Osteoblast (primary cell): Measurements from ENCODE around the gene TIMM17A. TPM values are rescaled to one million over a fixed set of nuclear protein-coding genes. Genes with fewer than 3 reads are reported as not detected.

Experiments
- DNase-seq: peaks from one replicate; pipeline ENCODE4 v3.0.0; 2011; ENCODE audit warnings: low spot score, mixed read lengths; ENCODE audit not compliant: insufficient read length; ENCODE audit errors: missing footprints
- H2AFZ ChIP-seq: 2 replicates; pipeline ENCODE4 v1.6.0; 2011; ENCODE audit warnings: mild to moderate bottlenecking, low read length
- H3K27ac ChIP-seq: 2 replicates; pipeline ENCODE4 v1.5.1; 2011; ENCODE audit warnings: mild to moderate bottlenecking, low read depth, low read length, moderate library complexity
- H3K27me3 ChIP-seq: 2 replicates; pipeline ENCODE4 v1.6.0; 2012; ENCODE audit warnings: mild to moderate bottlenecking, control low read depth, inconsistent platforms, low read length, moderate library complexity; ENCODE audit not compliant: insufficient read depth
- H3K36me3 ChIP-seq: 2 replicates; pipeline ENCODE4 v1.5.1; 2011; ENCODE audit warnings: mild to moderate bottlenecking, low read length, control low read depth, moderate library complexity; ENCODE audit not compliant: insufficient read depth
- H3K4me1 ChIP-seq: 2 replicates; pipeline ENCODE4 v1.5.1; 2011; ENCODE audit warnings: mild to moderate bottlenecking, low read length, control low read depth, moderate library complexity; ENCODE audit not compliant: insufficient read depth
- H3K4me2 ChIP-seq: 2 replicates; pipeline ENCODE4 v1.6.0; 2011; ENCODE audit warnings: mild to moderate bottlenecking, low read length; ENCODE audit not compliant: insufficient read depth
- H3K4me3 ChIP-seq: fragments of 200-600 bp; sonication (generic); 3 replicates; pipeline ENCODE4 v1.5.1; 2012; ENCODE audit warnings: mild to moderate bottlenecking, low read length, inconsistent platforms; ENCODE audit not compliant: insufficient read depth
- H3K79me2 ChIP-seq: 2 replicates; pipeline ENCODE4 v1.6.0; 2012; ENCODE audit warnings: mild to moderate bottlenecking, low read length, control low read depth, inconsistent platforms; ENCODE audit not compliant: insufficient read depth
- H3K9me3 ChIP-seq: 2 replicates; pipeline ENCODE4 v1.5.1; 2011; ENCODE audit warnings: low read depth, low read length, control low read depth
- H4K20me1 ChIP-seq: 2 replicates; pipeline ENCODE4 v1.6.0; 2012; ENCODE audit warnings: mild to moderate bottlenecking, low read length, control low read depth; ENCODE audit not compliant: insufficient read depth
- total RNA-seq: library from RNA; depleted of rRNA; stranded (reverse); fragments of >200 nt; gene quantifications from 2 replicates; pipeline ENCODE4 v1.2.3, GENCODE V29; 2012
- TF ChIP-seq, protein P1 (sequence below): IDR thresholded peaks from 2 replicates; pipeline ENCODE4 v1.5.1; 2011; ENCODE audit warnings: mild to moderate bottlenecking, low read depth, low read length, moderate library complexity; ENCODE audit errors: extremely low read depth

Gene TIMM17A
- total RNA-seq = 35.7 and 38.7 TPM in 2 replicates

DNA sequence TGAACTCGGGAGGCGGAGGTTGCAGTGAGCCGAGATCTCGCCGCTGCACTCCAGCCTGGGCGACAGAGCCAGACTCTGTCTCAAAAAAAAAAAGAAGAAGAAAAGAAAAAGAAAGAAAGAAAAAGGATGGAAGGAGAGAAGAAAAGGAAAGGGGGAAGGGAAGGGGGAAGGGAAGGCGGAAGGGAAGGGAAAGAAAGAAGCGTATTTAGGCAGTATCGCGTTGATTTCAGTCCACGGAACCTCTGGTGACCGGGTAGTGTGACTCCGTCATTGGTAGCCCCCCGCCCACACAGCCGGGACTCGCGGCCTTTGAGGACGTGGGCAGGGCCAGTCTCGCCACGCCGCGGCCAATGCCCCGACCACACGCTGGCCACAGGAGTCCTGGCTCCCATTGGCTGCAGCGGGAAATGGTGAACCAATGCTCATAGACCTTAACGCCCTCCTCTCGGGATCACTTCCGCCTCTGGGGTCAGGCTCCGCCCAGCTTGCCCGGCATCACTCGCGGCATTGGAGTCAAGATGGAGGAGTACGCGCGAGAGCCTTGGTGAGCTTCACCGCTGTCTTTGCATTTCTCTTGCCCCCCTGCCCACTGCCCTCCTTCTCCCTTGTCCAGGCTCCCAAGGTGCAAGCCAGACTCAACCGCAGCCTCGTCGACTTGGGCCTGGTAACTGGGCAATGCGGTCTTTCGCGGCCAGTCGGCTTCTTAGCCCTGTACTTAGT lies at the start of gene TIMM17A:
TIMM17A (plus strand) TSS at position 495 of the 720 bp plus-strand sequence; CDS start at position 519, 24 bp downstream.
- H3K4me2 ChIP-seq = peak within 1 kb of the TSS; percentile 92
- H3K9me3 ChIP-seq = no peaks in the 10 kb centered on the region
- peaks cover 36% of the 10 kb centered on the region for H3K79me2 ChIP-seq
- TF ChIP-seq, protein P1, sequence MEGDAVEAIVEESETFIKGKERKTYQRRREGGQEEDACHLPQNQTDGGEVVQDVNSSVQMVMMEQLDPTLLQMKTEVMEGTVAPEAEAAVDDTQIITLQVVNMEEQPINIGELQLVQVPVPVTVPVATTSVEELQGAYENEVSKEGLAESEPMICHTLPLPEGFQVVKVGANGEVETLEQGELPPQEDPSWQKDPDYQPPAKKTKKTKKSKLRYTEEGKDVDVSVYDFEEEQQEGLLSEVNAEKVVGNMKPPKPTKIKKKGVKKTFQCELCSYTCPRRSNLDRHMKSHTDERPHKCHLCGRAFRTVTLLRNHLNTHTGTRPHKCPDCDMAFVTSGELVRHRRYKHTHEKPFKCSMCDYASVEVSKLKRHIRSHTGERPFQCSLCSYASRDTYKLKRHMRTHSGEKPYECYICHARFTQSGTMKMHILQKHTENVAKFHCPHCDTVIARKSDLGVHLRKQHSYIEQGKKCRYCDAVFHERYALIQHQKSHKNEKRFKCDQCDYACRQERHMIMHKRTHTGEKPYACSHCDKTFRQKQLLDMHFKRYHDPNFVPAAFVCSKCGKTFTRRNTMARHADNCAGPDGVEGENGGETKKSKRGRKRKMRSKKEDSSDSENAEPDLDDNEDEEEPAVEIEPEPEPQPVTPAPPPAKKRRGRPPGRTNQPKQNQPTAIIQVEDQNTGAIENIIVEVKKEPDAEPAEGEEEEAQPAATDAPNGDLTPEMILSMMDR = no peak
- H3K27me3 ChIP-seq = no peaks in the 10 kb centered on the region
- peak within 1 kb of the TSS; percentile 97 for H2AFZ ChIP-seq
- H3K36me3 ChIP-seq = peaks cover 23% of the 10 kb centered on the region
- peaks cover 4% of the 10 kb centered on the region for H4K20me1 ChIP-seq
- peaks cover 11% of the 10 kb centered on the region for H3K4me1 ChIP-seq
- peak within 1 kb of the TSS; percentile 82 for H3K27ac ChIP-seq
- peak; percentile 97 for DNase-seq
- H3K4me3 ChIP-seq = peak within 1 kb of the TSS; percentile 95

DNA sequence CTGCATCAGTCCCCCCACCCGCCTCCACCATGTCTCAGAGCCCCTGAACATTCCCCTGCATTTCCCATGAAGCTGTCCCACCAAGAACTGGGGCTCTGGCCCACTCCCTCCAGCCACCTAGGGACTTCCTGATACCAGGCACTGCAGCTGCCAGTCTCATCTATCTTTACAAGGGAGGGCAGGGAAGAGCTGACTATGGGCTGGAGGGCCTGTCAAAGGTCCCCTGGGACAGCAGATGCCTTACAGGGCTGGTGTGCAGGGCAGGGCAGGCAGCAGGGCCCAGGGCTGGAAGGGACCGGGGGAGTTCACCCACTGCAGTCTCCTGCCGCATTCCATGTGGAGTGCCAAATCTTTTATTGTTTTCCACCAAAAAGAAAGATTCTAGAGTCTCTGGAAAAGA lies 49.0 kb upstream of the TIMM17A start:
- Histone ChIP-seq H3K27ac (no peak overlapping the region), H3K36me3 (no peaks in the 10 kb centered on the region), H3K9me3 (no peaks in the 10 kb centered on the region), H3K79me2 (no peaks in the 10 kb centered on the region), H4K20me1 (no peaks in the 10 kb centered on the region), H3K4me1 (peaks cover 44% of the 10 kb centered on the region), H2AFZ (no peak overlapping the region), H3K4me2 (no peak overlapping the region), H3K4me3 (no peak overlapping the region), H3K27me3 (no peaks in the 10 kb centered on the region)
- TF ChIP-seq, protein P1 = no peak
- DNase-seq = no peak

DNA sequence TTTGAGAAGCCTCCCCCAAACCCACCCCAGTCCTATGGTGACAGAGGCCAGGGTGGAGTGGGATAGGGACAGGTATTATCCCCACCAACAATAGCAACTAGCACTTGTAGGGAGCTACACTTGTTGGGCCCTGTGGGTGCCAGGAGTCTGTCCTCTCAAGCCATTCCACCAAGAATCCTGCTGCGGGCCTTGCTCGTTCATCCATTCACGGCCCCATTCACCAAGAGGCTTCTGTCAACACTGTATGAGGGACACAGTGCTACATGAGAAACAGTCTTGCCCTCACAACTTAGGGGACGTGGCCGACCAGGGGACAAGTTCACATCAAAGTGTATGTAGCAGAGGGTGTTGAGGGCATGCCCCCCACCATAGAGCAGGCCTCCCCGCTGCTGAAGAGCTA lies 47.7 kb upstream of the TIMM17A start:
- H3K4me1 ChIP-seq = peaks cover 36% of the 10 kb centered on the region
- no peaks in the 10 kb centered on the region for H3K9me3 ChIP-seq
- H3K4me2 ChIP-seq = no peak overlapping the region
- no peak overlapping the region for H3K4me3 ChIP-seq
- no peaks in the 10 kb centered on the region for H3K27me3 ChIP-seq
- no peak overlapping the region for H3K27ac ChIP-seq
- TF ChIP-seq, protein P1 = no peak
- H2AFZ ChIP-seq = no peak overlapping the region
- no peaks in the 10 kb centered on the region for H4K20me1 ChIP-seq
- no peaks in the 10 kb centered on the region for H3K79me2 ChIP-seq
- no peak for DNase-seq
- no peaks in the 10 kb centered on the region for H3K36me3 ChIP-seq

DNA sequence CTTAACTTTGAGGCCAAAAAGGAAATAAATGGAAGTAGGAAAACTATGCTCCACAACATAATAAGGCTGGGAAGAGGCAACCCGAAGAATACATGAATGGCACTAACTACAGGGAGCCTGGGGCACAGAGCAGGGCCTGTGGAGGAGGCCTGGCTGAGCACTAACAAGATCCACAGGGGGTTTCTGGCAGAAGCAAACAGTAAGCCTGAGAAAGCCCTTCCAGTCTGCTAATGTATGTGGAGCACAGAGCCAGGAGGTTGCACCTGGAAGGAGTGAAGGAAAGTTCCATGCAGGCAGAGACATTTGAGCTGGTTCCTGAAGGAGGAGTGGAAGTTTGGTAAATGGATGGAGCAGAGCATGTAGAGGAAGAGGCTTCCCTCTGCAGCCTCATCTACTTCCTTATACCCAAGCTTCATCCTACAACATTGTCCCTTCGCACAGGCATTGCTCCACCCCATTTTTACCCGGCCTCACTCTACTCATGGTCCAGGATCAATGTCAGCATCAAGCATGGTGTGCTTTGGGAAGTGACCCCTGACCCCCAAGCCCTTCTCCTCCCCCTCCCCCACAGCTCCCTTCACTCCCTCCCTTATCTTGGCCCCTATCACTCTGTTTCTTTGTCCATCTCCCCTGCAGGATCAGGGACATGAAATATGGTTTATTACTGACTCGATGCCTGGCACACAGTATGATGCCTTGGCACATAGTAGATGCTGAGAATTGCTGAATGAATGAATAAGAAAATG lies 43.3 kb upstream of the TIMM17A start:
- no peaks in the 10 kb centered on the region for H4K20me1 ChIP-seq
- peaks cover 5% of the 10 kb centered on the region for H3K79me2 ChIP-seq
- TF ChIP-seq, protein P1 = no peak
- no peak overlapping the region for H3K27ac ChIP-seq
- H3K27me3 ChIP-seq = no peaks in the 10 kb centered on the region
- DNase-seq = no peak
- H2AFZ ChIP-seq = no peak overlapping the region
- H3K9me3 ChIP-seq = no peaks in the 10 kb centered on the region
- H3K4me1 ChIP-seq = peaks cover 29% of the 10 kb centered on the region
- H3K4me2 ChIP-seq = no peak overlapping the region
- no peaks in the 10 kb centered on the region for H3K36me3 ChIP-seq
- H3K4me3 ChIP-seq = no peak overlapping the region
